MCF 10A (cell line): ENCODE results near the gene METTL27. TPM values are rescaled to one million over a fixed set of nuclear protein-coding genes. Genes with fewer than 3 reads are reported as not detected.

ENCODE experiments used
- BruUV-seq: library from RNA; stranded (reverse); fragments of 400-500 nt; replicated peaks from 2 replicates; lab custom pipeline; 2021; lab: Mats Ljungman, UMichigan
- CTCF ChIA-PET: fragments of 300-600 bp; sonication (Branson Sonifier 250); formaldehyde crosslinking; extraction: SDS; loops from one replicate; lab custom pipeline; 2021; ENCODE audit warnings: antibody characterized with exemption, inconsistent platforms; lab: Yijun Ruan, JAX
- POLR2A ChIA-PET: fragments of 300-600, 350-650 bp; sonication (Branson Sonifier 250); formaldehyde crosslinking; extraction: SDS; loops from one replicate; lab custom pipeline; 2020; ENCODE audit warnings: antibody characterized with exemption, inconsistent platforms; lab: Yijun Ruan, JAX
- DNase-seq: peaks from one replicate; pipeline ENCODE4 v3.0.0-alpha.2; 2018; ENCODE audit not compliant: unreplicated experiment
- H3K27ac Mint-ChIP-seq: one replicate; pipeline ENCODE4 v1.8.0; 2022; ENCODE audit warnings: mild to moderate bottlenecking, low read depth, mixed read lengths; ENCODE audit not compliant: unreplicated experiment
- H3K27me3 Mint-ChIP-seq: one replicate; pipeline ENCODE4 v1.8.0; 2022; ENCODE audit warnings: mixed read lengths; ENCODE audit not compliant: insufficient read depth, unreplicated experiment
- H3K36me3 Mint-ChIP-seq: one replicate; pipeline ENCODE4 v1.8.0; 2022; ENCODE audit warnings: mild to moderate bottlenecking, moderate library complexity, mixed read lengths; ENCODE audit not compliant: insufficient read depth, unreplicated experiment
- H3K4me1 Mint-ChIP-seq: one replicate; pipeline ENCODE4 v1.8.0; 2022; ENCODE audit warnings: mixed read lengths; ENCODE audit not compliant: insufficient read depth, unreplicated experiment
- H3K4me3 Mint-ChIP-seq: one replicate; pipeline ENCODE4 v1.8.0; 2022; ENCODE audit warnings: mild to moderate bottlenecking, moderate library complexity, mixed read lengths; ENCODE audit not compliant: unreplicated experiment
- H3K9me3 Mint-ChIP-seq: one replicate; pipeline ENCODE4 v1.8.0; 2022; ENCODE audit warnings: mixed read lengths; ENCODE audit not compliant: unreplicated experiment
- CTCF ChIP-seq: fragments of 200-600 bp; IDR thresholded peaks from one replicate; pipeline ENCODE4 v1.8.0; 2022; ENCODE audit warnings: antibody characterized with exemption, mild to moderate bottlenecking; ENCODE audit not compliant: unreplicated experiment
- intact Hi-C: fragments of 100-400 bp; cut with micrococcal nuclease; formaldehyde crosslinking; loops from 2 replicates; pipeline ENCODE4 v1.14.1; 2022
- total RNA-seq: library from RNA; stranded (reverse); gene quantifications from 2 replicates; pipeline ENCODE4 v1.2.3, GENCODE V29; 2022

Gene METTL27
- total RNA-seq, 1 experiment from 2014 or later, result 4.4 TPM

- ChIA-PET CTCF (interaction anchor here (0.6 to 1.8 kb wide), 3 partner anchors 44 to 222 kb away, joined by 3 to 4 read pairs (median 3); no protein-coding TSS in a partner anchor), POLR2A (interaction anchor here (1.7 to 2.3 kb wide), 2 partner anchors 12 to 16 kb away, joined by 7 to 8 read pairs; no protein-coding TSS in a partner anchor)
- H3K27me3 Mint-ChIP-seq, result no peaks in the 10 kb centered on the region
- no peaks in the 10 kb centered on the region for H3K9me3 Mint-ChIP-seq
- H3K4me3 Mint-ChIP-seq, result no peak overlapping the region
- BruUV-seq, result no TSS peak
- DNase-seq, result no peak
- intact Hi-C loops, result no loop called here
- H3K4me1 Mint-ChIP-seq, result peaks cover 21% of the 10 kb centered on the region
- no peaks in the 10 kb centered on the region for H3K36me3 Mint-ChIP-seq
- no peak for TF ChIP-seq CTCF
- no peak overlapping the region for H3K27ac Mint-ChIP-seq
These were observed 7.6 kb downstream of the METTL27 start for GRCh38 chr7:73834626-73835191.

DNA sequence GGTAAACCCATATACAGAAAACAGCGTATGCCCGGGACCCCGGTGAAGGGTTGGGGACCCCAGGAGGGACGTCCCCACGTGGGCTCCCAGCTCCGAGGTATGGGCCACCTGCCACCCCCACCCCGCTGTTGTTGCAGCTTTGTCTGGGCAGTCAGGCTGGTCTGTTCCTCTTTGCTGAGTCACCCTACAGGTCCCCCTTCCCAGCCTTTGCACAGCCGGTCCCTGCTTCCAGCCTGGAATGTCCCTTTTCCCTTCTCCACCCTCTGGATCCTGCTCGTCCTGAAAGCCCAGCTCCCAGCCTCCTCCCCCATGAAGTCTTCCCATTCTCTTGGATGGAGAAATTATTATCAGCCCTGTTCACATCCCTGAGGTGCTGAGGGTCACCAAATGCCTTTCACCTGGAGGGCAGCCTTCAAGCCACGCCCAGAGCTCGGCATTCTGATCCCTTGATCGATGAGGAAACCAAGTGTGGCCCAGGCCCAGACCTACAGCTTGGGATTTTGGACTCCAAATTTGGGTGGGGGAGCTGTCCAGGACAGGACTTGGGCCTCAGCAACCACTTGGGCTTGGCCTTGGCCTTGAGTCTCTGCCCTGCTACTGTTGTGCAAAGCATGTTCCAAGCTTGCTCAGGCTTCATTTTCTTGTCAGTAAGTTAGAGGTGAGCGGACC, 8.9 kb downstream of the METTL27 start:
- no peak for TF ChIP-seq CTCF
- no peaks in the 10 kb centered on the region for H3K9me3 Mint-ChIP-seq
- DNase-seq, result no peak
- POLR2A ChIA-PET, result interaction anchor here (0.6 to 2.3 kb wide), 6 partner anchors 9 to 124 kb away, joined by 3 to 8 read pairs (median 5); partner anchors contain the start of genes ABHD11 and METTL27
- no TSS peak for BruUV-seq
- no peaks in the 10 kb centered on the region for H3K27me3 Mint-ChIP-seq
- no peak overlapping the region for H3K4me3 Mint-ChIP-seq
- CTCF ChIA-PET, result interaction anchor here (0.5 to 1.8 kb wide), 5 partner anchors 11 to 567 kb away, joined by 3 to 6 read pairs (median 3); no protein-coding TSS in a partner anchor
- intact Hi-C loops, result no loop called here
- peak overlapping the region; percentile 69 for H3K27ac Mint-ChIP-seq
- peaks cover 22% of the 10 kb centered on the region for H3K4me1 Mint-ChIP-seq
- H3K36me3 Mint-ChIP-seq, result no peaks in the 10 kb centered on the region

DNA sequence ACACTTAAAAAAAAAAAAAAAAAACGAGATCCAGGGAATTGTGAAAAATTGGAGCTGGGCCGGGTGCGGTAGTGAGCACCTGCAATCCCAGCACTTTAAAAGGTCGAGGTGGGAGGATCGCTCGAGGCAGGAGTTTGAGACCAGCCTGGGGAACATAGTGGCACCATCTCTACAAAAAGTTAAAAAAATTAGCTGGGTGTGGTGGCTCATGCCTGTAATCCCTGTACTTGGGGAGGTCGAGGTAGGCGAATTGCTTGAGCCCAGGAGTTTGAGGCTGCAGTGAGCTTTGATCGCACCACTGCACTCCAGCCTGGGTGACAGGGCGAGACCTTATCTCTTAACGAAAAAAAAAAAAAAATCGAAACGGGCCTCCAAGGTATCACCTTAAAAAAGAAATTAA, 9.5 kb downstream of the METTL27 start:
- Mint-ChIP-seq H3K4me1 (peaks cover 24% of the 10 kb centered on the region), H3K9me3 (no peaks in the 10 kb centered on the region), H3K4me3 (no peak overlapping the region), H3K27me3 (no peaks in the 10 kb centered on the region), H3K36me3 (no peaks in the 10 kb centered on the region), H3K27ac (no peak overlapping the region)
- DNase-seq, result no peak
- TF ChIP-seq CTCF, result no peak
- no TSS peak for BruUV-seq
- CTCF ChIA-PET, result interaction anchor here (0.5 to 1.7 kb wide), 5 partner anchors 10 to 568 kb away, joined by 3 to 11 read pairs (median 4); no protein-coding TSS in a partner anchor
- intact Hi-C loops, result no loop called here
- POLR2A ChIA-PET, result interaction anchor here (0.6 to 2.3 kb wide), 4 partner anchors 9 to 123 kb away, joined by 3 to 8 read pairs (median 5); partner anchors contain the start of gene METTL27
